Panc1 (cell line): ENCODE measurements around the gene OPTC. TPM values are rescaled to one million over a fixed set of nuclear protein-coding genes. Genes with fewer than 3 reads are reported as not detected.

Experiments used
- ATAC-seq: fragments of 200-7000 bp; cut with Tn5 transposase; 2 replicates; pipeline ENCODE4 v1.9.1; 2020; ENCODE audit warnings: mild to moderate bottlenecking, moderate library complexity
- BruUV-seq: library from RNA; stranded (reverse); fragments of 400-500 nt; replicated peaks from 2 replicates; lab custom pipeline; 2021; lab: Mats Ljungman, UMichigan
- CTCF ChIA-PET: fragments of 300-600 bp; sonication (Branson Sonifier 250); formaldehyde crosslinking; loops from one replicate; lab custom pipeline; 2022; ENCODE audit warnings: antibody characterized with exemption; lab: Charles Lee
- POLR2A ChIA-PET: fragments of 300-600 bp; sonication (Branson Sonifier 250); formaldehyde crosslinking; loops from one replicate; lab custom pipeline; 2022; ENCODE audit warnings: antibody characterized with exemption; lab: Charles Lee
- DNase-seq: peaks from one replicate; pipeline ENCODE4 v3.0.0-alpha.2; 2010; ENCODE audit warnings: low read depth, low spot score
- H3K27ac ChIP-seq: 2 replicates; pipeline ENCODE4 v1.5.1; 2011; ENCODE audit warnings: mild to moderate bottlenecking, low read length, inconsistent platforms
- H3K27me3 ChIP-seq: fragments of 200-500 bp; sonication (Bioruptor generic); 2 replicates; pipeline ENCODE4 v1.6.0; 2014; ENCODE audit warnings: low read length, inconsistent platforms; ENCODE audit not compliant: control insufficient read depth, insufficient read depth
- H3K36me3 ChIP-seq: fragments of 200-500 bp; sonication (Bioruptor generic); 2 replicates; pipeline ENCODE4 v1.5.1; 2014; ENCODE audit warnings: inconsistent platforms, mild to moderate bottlenecking, low read length, moderate library complexity; ENCODE audit not compliant: control insufficient read depth, insufficient read depth
- H3K4me1 ChIP-seq: 2 replicates; pipeline ENCODE4 v1.5.1; 2011; ENCODE audit warnings: inconsistent platforms, mild to moderate bottlenecking, low read length, moderate library complexity; ENCODE audit not compliant: control insufficient read depth, insufficient read depth
- H3K4me3 ChIP-seq, 2 experiments: 2 replicates each; pipeline ENCODE4 v1.5.1; 2011 to 2012; ENCODE audit warnings: low read depth in 2 of 2, low read length in 2 of 2, mild to moderate bottlenecking in 2 of 2, inconsistent platforms in 1 of 2, moderate library complexity in 1 of 2
- H3K9me3 ChIP-seq: fragments of 200-500 bp; sonication (Bioruptor generic); 2 replicates; pipeline ENCODE4 v1.5.1; 2014; ENCODE audit warnings: low read depth, mild to moderate bottlenecking, inconsistent platforms, low read length, moderate library complexity; ENCODE audit not compliant: control insufficient read depth, insufficient read depth
- CTCF ChIP-seq: fragments of 450-650 bp; IDR thresholded peaks from 2 replicates; pipeline ENCODE4 v1.5.1; 2017; ENCODE audit warnings: mild to moderate bottlenecking
- POLR2AphosphoS5 ChIP-seq: IDR thresholded peaks from 2 replicates; pipeline ENCODE4 v1.6.1; 2012; ENCODE audit warnings: mild to moderate bottlenecking, low read depth, low read length, moderate library complexity
- REST ChIP-seq, 2 experiments: IDR thresholded peaks; 2 replicates each; pipeline ENCODE4 v1.6.1; 2011 to 2012; ENCODE audit warnings: low read depth in 2 of 2, control low read depth in 1 of 2, low read length in 1 of 2, mild to moderate bottlenecking in 1 of 2, moderate library complexity in 1 of 2; ENCODE audit not compliant: insufficient read depth in 1 of 2
- SIN3A ChIP-seq: IDR thresholded peaks from 2 replicates; pipeline ENCODE4 v1.6.1; 2012; ENCODE audit warnings: low read depth, mild to moderate bottlenecking, low read length, moderate library complexity, borderline replicate concordance; ENCODE audit not compliant: insufficient read depth
- TCF7L2 ChIP-seq: IDR thresholded peaks from 2 replicates; pipeline ENCODE4 v1.6.1; 2011; ENCODE audit warnings: mild to moderate bottlenecking, low read depth, low read length, inconsistent platforms
- in situ Hi-C: cut with HindIII; loops from 2 replicates; pipeline ENCODE4 v1.10.0; 2016; ENCODE audit warnings: low sequenced_read_pairs, low pct_unique_long_range_greater_than_20kb
- intact Hi-C: fragments of 100-400 bp; cut with micrococcal nuclease; formaldehyde crosslinking; loops from one replicate; pipeline ENCODE4 v1.10.0; 2022; ENCODE audit not compliant: unreplicated experiment
- total RNA-seq: library from RNA; stranded (reverse); gene quantifications from one replicate; pipeline ENCODE4 v1.2.1, GENCODE V29; 2021; ENCODE audit not compliant: unreplicated experiment

Gene OPTC
- total RNA-seq, 1 experiment from 2014 or later, result not detected

DNA sequence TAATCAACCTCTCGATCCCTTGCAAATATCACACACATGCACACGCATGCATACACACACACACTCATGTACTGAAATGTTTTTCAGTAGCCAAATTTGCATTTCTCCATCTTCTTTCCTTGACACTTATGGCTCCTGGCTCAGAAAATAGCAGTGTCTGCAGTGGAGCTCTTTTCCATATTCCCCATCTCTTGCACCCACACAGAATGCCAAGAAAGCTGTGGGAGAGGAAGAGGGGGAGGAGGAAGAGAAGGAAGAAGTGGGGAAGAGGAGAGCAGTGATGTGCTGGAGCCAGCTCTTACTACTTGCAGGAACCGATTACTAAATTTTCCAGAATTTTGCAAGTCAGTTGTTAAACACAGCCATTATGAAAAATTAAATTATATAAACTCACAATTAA is 9.9 kb downstream of the OPTC start:
- ChIA-PET CTCF (interaction anchor here (0.6 to 2.8 kb wide), 5 partner anchors 25 to 354 kb away, joined by 3 to 26 read pairs (median 3); no protein-coding TSS in a partner anchor), POLR2A (no interaction called here)
- Histone ChIP-seq H3K4me1 (no peaks in the 10 kb centered on the region), H3K9me3 (no peaks in the 10 kb centered on the region), H3K27ac (no peak overlapping the region), H3K27me3 (0 out of 2 replicates have a peak, but pooled peaks cover 2% of the 10 kb centered on the region), H3K36me3 (no peaks in the 10 kb centered on the region), H3K4me3 (no peak overlapping the region)
- in situ Hi-C loops (no loop called here), intact Hi-C loops (loop anchor here (2.0 kb wide), 1 partner anchor 197 kb away; no protein-coding TSS in a partner anchor)
- no peak for TF ChIP-seq POLR2AphosphoS5
- TF ChIP-seq TCF7L2, result no peak
- no peak for TF ChIP-seq CTCF
- no peak for TF ChIP-seq REST (IDR thresholded peaks at IDR 0.05; ENCODE audit: insufficient read depth in 1 of 2, low read depth in 2 of 2, low read length in 1 of 2)
- no peak for TF ChIP-seq SIN3A
- DNase-seq (no peak), ATAC-seq (no peak)
- no TSS peak for BruUV-seq

DNA sequence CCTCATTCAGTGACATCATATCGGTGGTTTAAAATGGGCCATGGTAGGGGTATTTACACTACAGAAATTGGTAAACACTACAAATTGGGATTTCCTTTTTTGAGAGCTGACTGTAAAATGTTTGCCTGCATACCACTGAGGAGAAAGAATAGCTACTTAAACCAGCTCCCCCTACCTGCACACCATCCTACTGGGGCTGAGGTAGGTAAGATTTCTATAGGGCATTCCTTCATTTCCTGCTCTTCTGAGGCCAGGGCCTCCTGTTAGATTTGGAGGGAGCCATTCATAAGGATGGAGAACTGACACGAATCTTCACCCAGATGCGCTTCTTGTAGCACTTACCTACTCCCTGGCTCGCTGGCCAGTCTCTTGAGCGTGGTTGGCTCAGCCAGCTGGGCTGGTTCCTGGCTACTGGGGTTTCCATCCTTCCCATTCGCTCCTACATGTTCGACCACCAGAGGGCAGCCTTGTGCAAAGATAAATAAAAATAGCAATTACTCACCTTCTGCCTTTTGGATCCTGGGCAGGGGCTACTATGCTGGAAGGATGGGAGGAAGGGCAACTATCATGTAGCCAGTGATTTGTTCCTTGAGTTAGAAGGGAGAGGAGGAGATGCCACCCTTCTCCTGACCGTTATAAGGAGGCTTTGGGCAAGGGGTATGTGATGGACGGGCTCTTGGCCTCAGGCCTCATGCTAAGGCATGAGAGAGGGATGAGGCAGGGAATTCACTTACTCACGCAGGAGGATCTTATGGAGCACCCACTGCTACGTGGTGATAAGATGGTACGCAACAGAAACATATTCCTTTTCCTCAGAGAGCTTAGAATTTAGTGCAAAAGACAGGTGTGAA is 10.7 kb downstream of the OPTC start:
- Histone ChIP-seq H3K27ac (no peak overlapping the region), H3K9me3 (no peaks in the 10 kb centered on the region), H3K36me3 (no peaks in the 10 kb centered on the region), H3K4me1 (no peaks in the 10 kb centered on the region), H3K4me3 (no peak overlapping the region), H3K27me3 (0 out of 2 replicates have a peak, but pooled peaks cover 2% of the 10 kb centered on the region)
- intact Hi-C loops, result loop anchor here (2.0 kb wide), 1 partner anchor 196 kb away; no protein-coding TSS in a partner anchor
- DNase-seq, result peak; percentile 78
- no TSS peak for BruUV-seq
- ChIA-PET POLR2A (no interaction called here), CTCF (interaction anchor here (0.6 to 2.8 kb wide), 6 partner anchors 26 to 237 kb away, joined by 3 to 26 read pairs (median 3); no protein-coding TSS in a partner anchor)
- in situ Hi-C loops, result no loop called here
- ATAC-seq, result peak; percentile 86
- TF ChIP-seq CTCF (peak; percentile 83), SIN3A (no peak), REST (IDR thresholded peaks at IDR 0.05; ENCODE audit: insufficient read depth in 1 of 2, low read depth in 2 of 2, low read length in 1 of 2) (no peak), TCF7L2 (no peak)
